ENCODE data around the gene GANC.
"Not testable (repeated sequence)": the region's sequence is repeated elsewhere in the genome, so short reads cannot be mapped to it uniquely, and the experiment has no call there.

GANC gene

DNA sequence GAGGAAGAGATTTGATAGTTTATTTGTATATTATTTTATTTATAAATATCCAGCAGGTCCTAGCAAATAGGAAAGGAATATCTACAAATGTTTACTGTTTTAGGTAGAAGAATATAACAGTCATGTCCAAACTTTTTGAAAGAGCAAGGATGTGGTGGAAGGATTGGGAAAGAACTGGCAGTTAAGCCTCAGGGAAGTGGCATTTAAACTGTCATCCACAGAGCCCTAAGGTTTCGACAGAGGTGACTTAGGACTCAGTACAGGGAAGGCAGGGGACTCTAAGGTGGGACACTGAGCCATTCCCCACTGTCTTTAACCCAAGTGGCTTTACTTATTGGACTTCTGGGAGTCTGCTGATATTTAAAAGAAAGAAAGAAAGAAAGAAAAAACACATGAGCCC is 12.0 kb downstream of the GANC start:
- no peak for DNase-seq

DNA sequence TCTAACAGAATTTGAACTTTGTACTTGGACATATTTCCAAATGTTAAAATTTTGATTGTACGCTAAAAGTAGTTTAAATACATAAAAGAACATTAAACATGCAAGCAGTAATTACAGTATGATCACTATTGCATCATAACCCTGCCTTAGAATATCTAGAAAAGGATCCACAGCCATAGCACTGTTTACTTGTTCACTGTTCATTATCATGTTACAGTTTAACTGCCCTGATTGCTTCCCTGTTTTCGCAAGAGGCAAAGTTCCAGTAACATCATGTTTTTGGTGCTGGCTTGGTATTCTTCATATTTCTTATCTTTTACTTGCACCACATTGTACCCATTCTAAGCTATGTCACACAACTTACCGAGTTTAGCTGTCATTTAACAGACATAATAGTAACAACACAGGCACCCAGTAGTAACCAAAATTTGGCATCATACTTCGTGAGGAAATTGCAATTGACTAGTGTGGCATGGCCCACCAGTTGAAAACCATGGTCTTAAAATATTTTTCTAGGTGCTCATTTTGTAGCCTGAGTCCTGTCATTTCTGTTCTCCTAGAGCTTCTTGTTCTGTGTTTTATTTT is 13.5 kb downstream of the GANC start:
- no peak for DNase-seq

DNA sequence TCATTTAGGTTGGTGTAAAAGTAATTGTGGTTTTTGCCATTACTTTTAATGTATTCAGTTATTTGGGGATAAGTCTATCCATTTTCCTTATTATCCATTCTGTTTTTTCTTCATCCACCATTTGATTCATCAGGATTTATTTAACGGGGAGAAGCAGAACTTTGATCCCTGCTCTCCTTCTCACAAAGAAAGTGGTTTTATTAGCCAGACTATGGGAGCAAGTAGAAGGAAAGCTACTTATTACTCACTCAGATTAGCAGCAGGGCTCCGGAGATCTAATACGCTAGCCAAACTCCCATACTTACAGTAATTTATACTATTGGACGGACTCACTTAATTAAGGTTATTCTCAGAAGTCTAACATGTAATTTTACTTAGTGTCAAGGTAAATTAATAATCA is 14.9 kb downstream of the GANC start:
- no peak for DNase-seq

DNA sequence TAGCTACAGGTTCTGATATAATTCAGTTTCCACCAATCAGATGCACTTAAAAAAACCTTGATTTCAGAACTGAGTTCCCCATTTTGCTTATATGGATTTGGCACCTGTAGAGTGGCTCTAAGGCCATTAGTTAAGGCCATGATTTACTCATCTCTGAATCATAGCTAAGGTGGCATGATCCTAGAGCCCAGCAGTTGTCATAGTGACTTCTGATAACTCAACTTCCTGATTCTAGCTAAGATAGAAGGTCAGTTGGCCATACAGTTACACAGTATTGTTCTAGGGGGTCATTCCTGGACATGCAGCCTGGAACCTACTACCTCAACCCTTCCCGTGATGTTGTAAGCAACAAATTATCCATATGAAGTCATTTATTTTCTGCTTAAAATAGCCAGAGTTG is 16.2 kb downstream of the GANC start:
- DNase-seq = no peak

DNA sequence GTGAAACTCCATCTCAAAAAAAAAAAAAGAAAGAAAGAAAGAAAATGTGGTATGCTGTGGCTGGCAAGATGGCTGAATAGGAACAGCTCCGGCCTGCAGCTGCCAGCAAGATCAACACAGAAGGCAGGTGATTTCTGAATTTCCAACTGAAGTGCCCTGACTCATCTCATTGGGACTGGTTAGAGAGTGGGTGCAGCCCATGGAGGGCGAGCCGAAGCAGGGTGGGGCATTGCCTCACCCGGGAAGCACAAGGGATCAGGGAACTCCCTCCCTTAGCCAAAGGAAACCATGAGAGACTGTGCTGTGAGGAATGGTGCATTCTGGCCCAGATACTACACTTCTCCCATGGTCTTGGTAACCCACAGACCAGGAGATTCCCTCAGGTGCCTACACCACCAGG is 28.0 kb downstream of the GANC start:
- DNase-seq = not testable (repeated sequence)

DNA sequence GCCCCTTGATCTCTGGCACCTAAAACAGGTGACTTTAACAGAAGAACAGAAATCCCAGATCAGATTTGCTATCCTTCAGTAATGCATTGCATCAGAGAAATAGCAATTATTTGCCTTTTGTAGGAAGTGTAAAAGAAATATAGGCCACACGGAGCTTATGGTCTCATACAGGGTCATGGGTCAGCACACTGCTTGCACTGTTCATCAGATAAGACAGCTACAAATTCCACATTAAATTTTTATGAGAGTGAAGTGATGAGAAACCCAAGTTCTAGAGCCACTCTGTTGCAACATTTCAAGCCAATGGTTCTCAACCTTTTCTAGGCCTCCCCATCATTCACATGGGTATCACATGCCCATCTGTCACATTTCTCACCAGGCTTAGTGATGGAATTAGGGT is 33.7 kb downstream of the GANC start:
- DNase-seq = no peak

DNA sequence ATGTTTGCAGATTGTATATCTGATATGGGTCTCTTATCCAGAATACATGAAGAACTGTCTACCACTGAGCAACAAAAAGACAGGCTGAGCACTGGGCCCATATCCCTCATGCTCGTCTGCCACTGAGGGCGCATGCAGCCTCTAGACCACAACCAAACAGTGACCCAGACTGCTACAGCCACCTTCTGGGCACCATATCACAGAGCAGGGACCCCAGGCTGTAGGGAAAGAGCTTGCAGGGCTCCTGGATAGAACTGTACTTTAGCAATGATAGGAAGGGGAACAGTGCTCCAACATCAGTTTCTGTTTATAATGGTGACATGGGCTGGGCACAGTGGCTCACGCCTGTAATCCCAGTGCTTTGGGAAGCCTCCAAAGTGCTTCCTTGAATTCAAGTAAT is 40.5 kb downstream of the GANC start:
- no peak for DNase-seq

DNA sequence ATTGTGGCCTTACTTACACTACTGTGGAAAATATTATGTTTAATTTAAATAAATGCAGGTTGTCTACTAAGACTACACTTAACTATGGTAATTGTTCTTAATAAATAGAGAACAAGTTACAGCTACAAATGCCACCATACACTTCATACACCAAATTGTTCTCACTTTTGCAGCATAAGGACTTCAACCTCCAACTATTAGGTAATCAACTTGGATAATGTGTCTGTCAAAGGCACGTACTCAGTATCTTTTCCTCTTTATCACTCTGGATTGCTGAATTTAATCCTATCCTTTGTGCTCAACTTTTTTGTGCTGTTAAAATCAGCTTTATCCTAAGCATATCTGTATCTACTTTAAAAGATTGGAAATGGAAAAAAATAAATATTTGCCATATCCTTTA is 41.8 kb downstream of the GANC start:
- DNase-seq = no peak

DNA sequence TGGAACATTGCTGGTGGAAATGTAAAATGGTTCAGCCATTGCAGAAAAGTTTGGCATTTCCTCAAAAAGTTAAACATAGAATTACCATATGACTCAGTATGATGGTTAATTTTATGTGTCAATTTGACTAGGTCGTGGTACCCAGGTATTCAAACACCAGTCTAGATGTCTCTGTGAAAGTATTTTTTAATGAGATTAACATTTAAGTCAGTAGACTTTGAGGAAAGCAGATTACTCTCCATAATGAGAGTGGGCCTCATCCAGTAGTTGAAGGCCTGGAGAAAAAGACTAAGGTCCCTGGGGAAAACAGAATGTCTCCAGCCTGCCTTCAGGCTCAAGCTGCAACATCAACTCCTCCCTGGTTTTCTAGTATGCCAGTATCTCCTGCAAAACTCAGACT is 42.5 kb downstream of the GANC start:
- no peak for DNase-seq

DNA sequence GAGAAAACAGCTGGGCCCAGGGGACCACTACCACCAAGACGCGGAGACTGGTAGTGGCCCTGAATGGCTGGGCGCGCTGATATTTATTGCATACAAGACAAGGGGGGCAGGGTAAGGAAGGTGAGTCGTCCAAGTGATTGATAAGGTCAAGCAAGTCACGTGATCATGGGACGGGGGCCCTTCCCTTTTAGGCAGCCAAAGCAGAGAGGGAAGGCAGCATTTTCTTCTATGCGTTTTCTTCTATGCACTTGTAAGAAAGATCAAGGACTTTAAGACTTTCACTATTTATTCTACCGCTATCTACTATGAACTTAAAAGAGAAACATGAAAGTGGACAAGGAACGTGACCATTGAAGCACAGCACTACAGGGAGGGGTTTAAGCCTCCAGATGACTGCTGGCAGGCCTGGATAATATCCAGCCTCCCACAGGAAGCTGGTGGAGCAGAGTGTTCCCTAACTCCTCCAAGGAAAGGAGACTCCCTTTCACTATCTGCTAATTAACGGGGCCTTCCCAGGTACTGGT is 43.3 kb downstream of the GANC start:
- DNase-seq = not testable (repeated sequence)

DNA sequence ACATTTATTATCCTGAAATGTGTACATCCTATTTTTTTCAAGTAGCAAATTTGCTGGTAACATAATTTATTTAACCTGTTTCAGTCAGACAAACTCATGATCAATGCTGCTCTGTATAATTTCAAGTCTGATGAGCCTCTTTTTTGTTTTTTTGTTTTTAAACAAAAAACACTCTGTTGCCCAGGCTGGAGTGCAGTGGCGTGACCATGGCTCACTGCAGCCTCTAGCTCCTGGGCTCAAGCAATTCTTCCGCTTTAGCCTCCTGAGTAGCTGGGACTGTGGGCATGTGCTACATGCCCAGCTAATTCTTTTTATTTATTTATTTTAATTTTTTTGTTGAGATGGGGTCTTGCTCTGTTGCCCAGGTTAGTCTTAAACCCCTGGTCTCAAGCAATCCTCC is 46.2 kb downstream of the GANC start:
- no peak for DNase-seq

DNA sequence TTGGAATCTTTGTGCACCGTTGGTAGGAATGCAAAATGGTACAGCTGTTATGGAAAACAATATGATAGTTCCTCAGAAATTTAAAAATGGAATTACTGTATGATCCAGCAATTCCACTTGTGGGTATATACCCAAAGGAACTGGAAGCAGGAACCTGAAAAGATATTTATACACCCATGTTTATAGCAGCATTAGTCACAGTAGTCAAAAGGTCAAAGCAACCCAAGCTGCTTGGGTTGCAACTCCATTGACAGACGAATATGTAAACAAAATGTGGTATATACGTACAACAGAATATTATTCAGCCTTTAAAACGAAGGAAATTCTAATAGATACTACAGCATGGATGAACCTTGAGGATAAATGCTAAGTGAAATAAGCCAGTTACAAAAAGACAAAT is 51.3 kb downstream of the GANC start:
- DNase-seq = no peak

DNA sequence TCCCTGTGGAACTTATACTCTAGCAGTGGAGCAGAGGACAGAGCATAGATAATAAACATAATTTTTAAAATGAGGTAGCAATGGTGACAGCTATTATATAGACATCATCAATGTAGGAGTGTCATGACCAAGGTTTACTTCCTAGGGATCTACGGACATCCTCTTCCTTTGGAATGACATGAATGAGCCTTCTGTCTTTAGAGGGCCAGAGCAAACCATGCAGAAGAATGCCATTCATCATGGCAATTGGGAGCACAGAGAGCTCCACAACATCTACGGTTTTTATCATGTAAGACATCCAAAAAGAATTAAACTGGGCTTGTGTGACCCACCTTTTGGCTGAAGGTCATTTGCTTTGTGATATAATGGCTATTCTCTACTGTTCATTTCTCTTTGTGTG is 56.2 kb downstream of the GANC start:
- DNase-seq = no peak

DNA sequence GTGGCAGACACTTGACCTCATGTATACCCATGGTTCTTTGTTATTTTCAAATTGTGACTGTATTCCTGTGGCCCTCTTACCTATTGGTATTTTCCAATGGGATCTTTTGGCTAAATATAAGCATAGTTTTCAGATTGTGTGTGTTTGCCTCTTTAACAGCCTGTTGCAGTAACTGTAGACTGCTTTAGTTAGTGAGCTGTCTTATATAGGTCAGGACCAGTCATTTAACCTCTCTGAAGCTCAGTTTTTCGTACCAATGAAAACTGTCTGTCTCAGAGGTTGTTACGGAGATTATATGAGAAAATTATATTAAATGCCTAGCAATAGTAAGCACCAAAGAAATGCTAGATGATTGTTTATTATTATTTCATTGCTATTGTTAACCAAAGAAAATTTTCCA is 57.0 kb downstream of the GANC start:
- no peak for DNase-seq

DNA sequence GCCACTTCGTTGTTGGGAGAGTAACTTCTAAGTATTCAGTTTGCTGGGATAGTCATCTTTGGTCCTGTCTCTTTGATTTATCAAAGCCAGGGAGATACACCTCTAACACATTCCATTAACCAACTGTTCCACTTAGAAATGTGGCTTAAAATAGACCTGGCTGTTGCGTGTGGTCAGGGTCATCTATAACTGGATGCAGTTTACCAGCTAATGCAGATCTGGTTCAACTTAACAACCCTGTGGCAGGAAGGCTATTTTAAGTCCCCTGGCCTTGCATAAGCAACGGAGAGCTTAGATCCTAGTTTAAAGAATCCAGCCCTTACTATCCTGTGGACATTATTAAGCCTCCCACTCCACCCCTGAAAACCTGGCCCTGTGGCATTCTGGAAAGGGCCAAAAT is 58.2 kb downstream of the GANC start:
- no peak for DNase-seq

DNA sequence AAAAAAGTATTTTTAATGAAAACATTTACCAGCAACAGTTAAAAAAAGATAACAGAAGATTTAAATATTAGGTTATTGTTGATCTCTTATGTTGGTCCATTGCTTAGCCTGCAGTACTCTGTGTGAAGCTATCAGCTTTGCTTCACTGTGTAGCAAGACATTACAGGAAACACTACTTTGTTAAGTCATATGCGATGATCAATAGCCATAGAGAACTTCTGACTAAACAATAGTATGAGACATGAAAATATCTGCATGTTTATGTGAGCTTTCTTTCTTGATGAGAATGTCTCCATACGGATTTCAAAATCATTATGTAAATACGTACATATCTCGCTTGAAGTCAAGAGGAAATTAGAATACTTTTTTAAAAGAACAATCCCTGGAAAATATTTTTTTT is 59.3 kb downstream of the GANC start:
- DNase-seq = no peak

DNA sequence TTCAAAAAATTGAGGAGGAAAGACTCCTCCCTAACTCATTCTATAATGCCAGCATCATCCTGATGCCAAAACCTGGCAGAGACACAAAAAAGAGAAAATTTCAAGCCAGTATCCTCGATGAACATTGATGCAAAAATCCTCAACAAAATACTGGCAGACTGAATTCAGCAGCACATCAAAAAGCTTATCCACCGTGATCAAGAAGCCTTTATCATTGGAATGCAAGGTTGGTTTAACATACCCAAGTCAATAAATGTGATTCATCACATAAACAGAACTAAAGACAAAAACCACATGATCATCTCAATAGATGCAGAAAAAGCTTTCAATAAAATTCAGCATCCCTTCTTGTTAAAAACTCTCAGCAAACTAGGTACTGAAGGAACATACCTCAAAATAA is 62.1 kb downstream of the GANC start:
- DNase-seq = no peak

DNA sequence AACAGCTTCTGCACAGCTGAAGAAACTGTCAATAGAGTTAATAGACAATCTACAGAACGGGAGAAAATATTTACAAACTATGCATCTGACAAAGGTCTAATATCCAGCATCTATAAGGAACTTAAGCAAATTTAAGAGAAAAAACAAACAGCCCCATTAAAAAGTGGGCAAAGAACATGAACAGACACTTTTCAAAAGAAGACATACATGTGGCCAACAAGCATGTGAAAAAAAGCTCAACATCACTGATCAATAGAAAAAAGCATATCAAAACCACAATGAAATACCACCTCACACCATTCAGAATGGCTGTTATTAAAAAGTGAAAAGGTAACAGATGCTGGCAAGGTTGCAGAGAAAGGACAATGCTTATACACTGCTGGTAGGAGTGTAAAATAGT is 63.6 kb downstream of the GANC start:
- not testable (repeated sequence) for DNase-seq

DNA sequence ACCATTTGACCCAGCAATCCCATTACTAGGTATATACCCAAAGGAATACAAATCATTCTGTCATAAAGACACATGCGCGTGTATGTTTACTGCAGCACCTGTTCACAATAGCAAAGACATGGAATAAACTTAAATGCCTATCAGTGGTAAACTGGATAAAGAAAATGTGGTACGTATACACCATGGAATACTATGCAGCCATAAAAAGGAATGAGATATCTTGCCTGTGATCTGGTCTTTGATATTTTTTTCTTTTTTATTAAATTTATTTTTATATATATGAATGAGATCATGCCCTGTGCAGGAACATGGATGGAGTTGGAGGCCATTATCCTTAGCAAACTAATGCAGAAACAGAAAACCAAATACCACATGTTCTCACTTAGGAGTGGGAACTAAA is 64.1 kb downstream of the GANC start:
- not testable (repeated sequence) for DNase-seq

DNA sequence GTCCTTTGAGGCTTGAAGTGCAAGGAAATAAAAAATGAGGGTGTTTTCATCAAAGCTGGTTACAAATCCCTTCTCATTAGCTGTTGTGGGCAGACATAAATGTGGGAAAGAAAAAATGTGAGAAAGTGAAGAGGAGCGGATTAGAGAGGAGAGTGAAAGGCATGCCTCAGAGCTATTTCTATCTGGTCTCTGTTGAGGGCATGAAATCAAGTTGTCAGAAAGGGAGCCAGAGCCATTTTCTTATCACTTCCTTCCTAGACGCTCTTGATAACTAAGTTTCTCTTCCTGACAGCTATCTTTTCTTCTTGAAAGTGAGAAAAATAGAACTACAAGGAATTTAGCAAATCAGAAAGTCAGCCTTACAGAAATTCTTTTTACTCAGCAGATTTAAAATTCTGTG is 65.5 kb downstream of the GANC start:
- DNase-seq = no peak

DNA sequence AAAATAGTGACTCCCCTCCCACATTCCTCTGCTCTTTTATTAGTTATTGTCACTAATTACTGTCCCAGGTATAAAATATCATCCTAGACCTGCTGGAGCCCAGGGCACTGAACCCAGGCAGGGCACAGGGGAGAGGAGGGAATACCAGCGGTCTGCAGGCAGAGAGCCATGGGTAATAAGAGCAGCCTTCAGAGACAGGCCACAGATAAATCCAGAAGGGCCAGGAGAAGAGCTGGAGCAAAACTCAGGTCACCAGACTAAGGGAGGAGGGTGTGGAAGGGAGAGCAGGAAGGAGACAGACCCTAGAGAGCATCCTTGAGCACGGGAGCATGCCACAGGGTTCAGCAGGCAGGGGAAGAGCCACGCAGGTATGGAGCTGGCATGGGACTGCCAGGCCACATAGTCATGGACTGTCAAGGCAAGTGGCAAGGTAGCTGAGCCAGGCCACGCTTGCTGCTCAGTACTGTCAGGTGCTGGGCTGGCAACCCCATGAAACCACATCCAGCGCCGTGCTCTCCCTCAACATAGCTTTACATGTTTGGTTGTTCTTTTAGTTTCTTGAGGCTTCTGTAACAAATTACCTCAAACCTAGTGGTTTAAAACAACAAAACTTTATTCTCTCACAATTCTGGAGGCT is 70.7 kb downstream of the GANC start:
- no peak for DNase-seq

DNA sequence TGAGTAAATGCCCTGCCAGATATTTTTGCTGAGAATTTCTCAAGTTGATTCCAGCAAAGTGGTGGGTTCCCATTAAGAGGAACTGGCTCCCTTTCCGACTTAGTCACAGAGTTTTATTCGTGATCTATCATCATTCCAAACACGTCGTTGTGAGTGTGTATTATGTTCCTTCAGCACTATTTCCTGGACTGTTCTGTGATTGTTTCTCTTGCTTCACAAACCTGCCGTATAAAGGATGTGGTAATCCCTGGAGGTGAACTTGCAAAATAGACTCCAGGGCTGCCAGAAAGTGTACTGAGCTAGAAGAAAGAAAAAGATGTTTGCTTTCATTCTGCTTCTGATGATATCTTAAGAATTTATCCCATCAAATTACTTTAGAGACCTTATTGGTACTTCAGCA is 71.8 kb downstream of the GANC start:
- no peak for DNase-seq

DNA sequence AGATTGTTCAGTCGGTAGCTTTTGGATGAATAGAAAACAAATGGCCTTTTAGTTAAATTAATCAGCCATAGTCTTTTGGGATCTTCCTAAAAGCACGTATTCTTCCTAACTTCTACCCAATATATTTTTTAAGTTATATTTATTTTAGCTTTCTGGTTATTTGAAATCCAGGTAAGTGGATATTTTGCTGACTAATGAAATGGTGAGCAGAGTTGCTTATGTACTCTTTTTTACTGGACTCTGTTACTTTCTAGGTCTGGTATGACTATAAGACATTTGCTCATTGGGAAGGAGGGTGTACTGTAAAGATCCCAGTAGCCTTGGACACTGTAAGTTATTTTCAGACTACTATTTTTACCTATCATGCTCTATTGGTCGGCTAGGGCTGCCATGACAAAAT is 72.5 kb downstream of the GANC start:
- no peak for DNase-seq

DNA sequence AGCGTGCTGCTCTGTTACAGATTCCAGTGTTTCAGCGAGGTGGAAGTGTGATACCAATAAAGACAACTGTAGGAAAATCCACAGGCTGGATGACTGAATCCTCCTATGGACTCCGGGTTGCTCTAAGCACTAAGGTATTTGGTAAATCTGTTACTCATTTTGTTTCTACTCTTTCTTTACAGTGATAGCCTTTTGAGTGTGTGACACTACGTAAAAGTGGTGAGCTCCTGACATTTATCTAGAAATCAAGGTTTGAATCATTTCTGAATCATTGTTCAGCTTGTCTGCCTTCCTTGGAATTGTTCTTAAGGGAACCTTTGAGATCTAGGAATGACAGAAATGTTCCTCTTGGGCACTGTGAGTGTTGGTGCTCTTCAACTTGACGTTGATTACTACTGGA is 75.1 kb downstream of the GANC start:
- no peak for DNase-seq

DNA sequence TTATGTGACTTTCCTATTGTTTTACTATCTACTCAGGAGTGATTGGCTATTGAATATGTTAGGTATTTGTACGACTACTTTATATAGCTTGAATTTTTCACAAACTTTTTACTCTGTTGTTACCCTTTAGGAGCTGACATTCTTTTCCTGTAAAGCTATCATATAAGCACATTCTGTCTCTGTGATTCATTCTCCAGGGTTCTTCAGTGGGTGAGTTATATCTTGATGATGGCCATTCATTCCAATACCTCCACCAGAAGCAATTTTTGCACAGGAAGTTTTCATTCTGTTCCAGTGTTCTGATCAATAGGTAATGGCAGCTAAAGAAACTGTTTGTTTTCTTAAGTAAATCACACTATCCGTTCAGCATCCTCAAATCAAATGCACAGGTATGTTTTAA is 76.2 kb downstream of the GANC start:
- DNase-seq = no peak
